A549 (cell line): ENCODE measurements around the gene ANKS4B. TPM values are rescaled to one million over a fixed set of nuclear protein-coding genes. Genes with fewer than 3 reads are reported as not detected.

Experiments
- ATAC-seq, 2 experiments: fragments of 200-7000 bp in 1 of 2; fragments of >200 bp in 1 of 2; cut with Nextera tagmentation in 1 of 2; cut with Tn5 transposase in 1 of 2; 3 replicates each; pipeline versions ENCODE4 v1.8.0 to v1.9.1; 2018 to 2020; ENCODE audit warnings: mild to moderate bottlenecking in 1 of 2, moderate library complexity in 1 of 2
- CTCF ChIA-PET: fragments of 300-600 bp; sonication (Branson Sonifier 250); formaldehyde crosslinking; extraction: SDS; loops from one replicate; lab custom pipeline; 2021; ENCODE audit warnings: antibody characterized with exemption, inconsistent platforms; lab: Yijun Ruan, JAX
- POLR2A ChIA-PET: fragments of 350-600 bp; formaldehyde crosslinking; extraction: SDS; loops from one replicate; lab custom pipeline; 2021; ENCODE audit warnings: antibody characterized with exemption, inconsistent platforms; lab: Yijun Ruan, JAX
- DNase-seq, 2 experiments: peaks; one replicate each; pipeline versions ENCODE4 v3.0.0 to v3.0.0-alpha.2; 2011 to 2016; ENCODE audit warnings: low read depth in 1 of 2, low spot score in 1 of 2
- FAIRE-seq: peaks from 2 replicates; lab custom pipeline; 2011; peaks lifted over from hg19 to GRCh38; lab: Jason Lieb, UNC
- H3K27ac ChIP-seq, 2 experiments: fragments of >200 bp; sonication (Bioruptor Twin); formaldehyde crosslinking; 3 replicates each; pipeline ENCODE4 v1.5.1; 2016 to 2017
- H3K4me1 ChIP-seq: fragments of >200 bp; sonication (Bioruptor Twin); formaldehyde crosslinking; 3 replicates; pipeline ENCODE4 v1.6.1; 2016
- H3K4me2 ChIP-seq: fragments of >200 bp; sonication (Bioruptor Twin); formaldehyde crosslinking; 3 replicates; pipeline ENCODE4 v1.6.1; 2016
- H3K4me3 ChIP-seq: fragments of >200 bp; sonication (Bioruptor Twin); formaldehyde crosslinking; 3 replicates; pipeline ENCODE4 v1.5.1; 2016
- H3K9me3 ChIP-seq: fragments of >200 bp; sonication (Bioruptor Twin); formaldehyde crosslinking; 3 replicates; pipeline ENCODE4 v1.6.1; 2016
- ATOH8 ChIP-seq: fragments of 250-450 bp; sonication (Bioruptor Pico); IDR thresholded peaks from 2 replicates; pipeline ENCODE4 v1.5.0; 2020; ENCODE audit warnings: low read depth, mild to moderate bottlenecking, moderate library complexity
- CBX2 ChIP-seq: fragments of 200-600 bp; sonication (generic); IDR thresholded peaks from 2 replicates; pipeline ENCODE4 v1.6.1; 2016; ENCODE audit warnings: low read depth, mild to moderate bottlenecking, borderline replicate concordance
- CBX8 ChIP-seq: fragments of 200-600 bp; sonication (generic); IDR thresholded peaks from 2 replicates; pipeline ENCODE4 v1.6.1; 2016
- CEBPB ChIP-seq, 2 experiments: fragments of >200 bp in 1 of 2; sonication (Bioruptor Twin) in 1 of 2; formaldehyde crosslinking in 1 of 2; IDR thresholded peaks; 2 replicates each; pipeline ENCODE4 v1.6.1; 2012 to 2016
- EHMT2 ChIP-seq: fragments of 200-600 bp; sonication (generic); IDR thresholded peaks from 2 replicates; pipeline ENCODE4 v1.6.1; 2016; ENCODE audit warnings: antibody characterized with exemption, low read depth, mild to moderate bottlenecking, moderate library complexity
- FOXS1 ChIP-seq: fragments of 250-450 bp; sonication (Bioruptor Pico); IDR thresholded peaks from 2 replicates; pipeline ENCODE4 v1.5.0; 2020; ENCODE audit warnings: mild to moderate bottlenecking, moderate library complexity
- GATA3 ChIP-seq: IDR thresholded peaks from 2 replicates; pipeline ENCODE4 v1.6.1; 2012; ENCODE audit warnings: borderline replicate concordance
- HOXA7 ChIP-seq: fragments of 250-450 bp; sonication (Bioruptor Pico); IDR thresholded peaks from 2 replicates; pipeline ENCODE4 v1.5.0; 2020; ENCODE audit warnings: mild to moderate bottlenecking, moderate library complexity
- HOXB13 ChIP-seq: fragments of 250-450 bp; sonication (Bioruptor Pico); IDR thresholded peaks from 2 replicates; pipeline ENCODE4 v1.5.0; 2020; ENCODE audit warnings: low read depth, mild to moderate bottlenecking, moderate library complexity
- HOXB5 ChIP-seq: fragments of 250-450 bp; sonication (Bioruptor Pico); IDR thresholded peaks from 2 replicates; pipeline ENCODE4 v1.5.0; 2020; ENCODE audit warnings: mild to moderate bottlenecking, moderate library complexity
- JUN ChIP-seq, 2 experiments: fragments of >200 bp; sonication (Bioruptor Twin); formaldehyde crosslinking; IDR thresholded peaks; 2 replicates in 1 of 2; 3 replicates in 1 of 2; pipeline ENCODE4 v1.6.1; 2016 to 2017
- JUNB ChIP-seq: fragments of >200 bp; sonication (Bioruptor Twin); formaldehyde crosslinking; IDR thresholded peaks from 2 replicates; pipeline ENCODE4 v1.6.1; 2016
- KDM1A ChIP-seq: fragments of 200-600 bp; sonication (generic); IDR thresholded peaks from 2 replicates; pipeline ENCODE4 v1.6.1; 2016; ENCODE audit warnings: low read depth, mild to moderate bottlenecking
- MAFK ChIP-seq: fragments of 450-650 bp; IDR thresholded peaks from 2 replicates; pipeline ENCODE4 v1.6.1; 2014; ENCODE audit not compliant: partially characterized antibody
- MAZ ChIP-seq: fragments of 150-350 bp; IDR thresholded peaks from 2 replicates; pipeline ENCODE4 v1.6.1; 2014; ENCODE audit warnings: antibody characterized with exemption, low read depth, low read length, borderline replicate concordance
- NFE2L2 ChIP-seq: fragments of 150-350 bp; conservative IDR thresholded peaks from 2 replicates; pipeline ENCODE4 v1.6.1; 2014; ENCODE audit warnings: low read length
- PHF8 ChIP-seq: fragments of 200-600 bp; sonication (generic); IDR thresholded peaks from 2 replicates; pipeline ENCODE4 v1.6.1; 2016; ENCODE audit warnings: low read depth, mild to moderate bottlenecking, antibody characterized with exemption, moderate library complexity, borderline replicate concordance
- POLR2AphosphoS2 ChIP-seq: conservative IDR thresholded peaks from 2 replicates; pipeline ENCODE4 v1.6.1; 2012; ENCODE audit warnings: low read length, improper control_type of control experiment, inconsistent platforms
- RARB ChIP-seq: fragments of 250-450 bp; sonication (Bioruptor Pico); IDR thresholded peaks from 2 replicates; pipeline ENCODE4 v1.8.0; 2021; ENCODE audit warnings: mild to moderate bottlenecking, moderate library complexity
- SREBF2 ChIP-seq: fragments of 450-650 bp; IDR thresholded peaks from 2 replicates; pipeline ENCODE4 v1.6.1; 2014; ENCODE audit warnings: mild to moderate bottlenecking, moderate library complexity
- USF2 ChIP-seq: fragments of 450-650 bp; IDR thresholded peaks from 2 replicates; pipeline ENCODE4 v1.6.1; 2014; ENCODE audit warnings: antibody characterized with exemption
- ZNF302 ChIP-seq: fragments of 250-450 bp; sonication (Bioruptor Pico); IDR thresholded peaks from 2 replicates; pipeline ENCODE4 v1.9.0; 2021; ENCODE audit warnings: inconsistent platforms, mild to moderate bottlenecking, moderate library complexity
- ZSCAN20 ChIP-seq: fragments of 250-450 bp; sonication (Bioruptor Pico); IDR thresholded peaks from 2 replicates; pipeline ENCODE4 v1.8.0; 2022; ENCODE audit warnings: mild to moderate bottlenecking, moderate library complexity
- WGBS: methylation state at CpG from one replicate; pipeline ENCODE4 v1.1.6; 2017; ENCODE audit errors: missing lambda C conversion rate; 5-methylcytosine and 5-hydroxymethylcytosine counted together
- polyA plus RNA-seq, 4 experiments: library from polyadenylated mRNA; depleted of rRNA in 3 of 4; stranded (reverse); fragments of >200 nt; fragmentation: RNase III in 1 of 4; extraction: RNeasy Plus Mini Kit Qiagen cat#74134 plus additional on column Dnase treatment in 1 of 4; gene quantifications; 2 replicates in 3 of 4; 3 replicates in 1 of 4; pipeline ENCODE4 v1.2.3, GENCODE V29; 2011 to 2017
- TF ChIP-seq, protein P1 (sequence below): fragments of >200 bp; sonication (Bioruptor Twin); formaldehyde crosslinking; IDR thresholded peaks from 2 replicates; pipeline ENCODE4 v1.6.1; 2016
- TF ChIP-seq, protein P2 (sequence below): IDR thresholded peaks from 2 replicates; pipeline ENCODE4 v1.6.1; 2012

The ANKS4B gene
- polyA plus RNA-seq, 2 of the 4 experiments (the other 2 are of a cell fraction) = 0.27 to 1.8 TPM

DNA sequence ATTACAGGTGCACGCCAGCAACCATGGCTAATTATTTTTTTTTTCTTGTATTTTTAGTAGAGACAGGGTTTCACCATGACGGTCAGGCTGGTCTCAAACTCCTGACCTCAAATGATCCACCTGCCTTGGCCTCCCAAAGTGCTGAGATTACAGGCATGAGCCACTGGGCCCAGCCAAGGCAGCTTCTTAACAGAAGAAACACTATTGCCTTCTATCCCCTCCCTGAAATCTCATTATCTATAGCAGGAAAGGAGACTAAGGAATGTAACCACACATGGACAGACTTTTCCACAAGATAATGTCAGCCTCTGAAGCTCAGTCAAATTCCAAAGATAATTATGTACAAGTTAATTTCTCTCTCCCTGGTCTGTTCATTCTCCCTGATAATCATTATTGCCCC, 16.4 kb upstream of the ANKS4B start:
- Histone ChIP-seq H3K4me1 (peaks cover 5% of the 10 kb centered on the region; the same call in 2 of the 3 replicates), H3K9me3 (no peaks in the 10 kb centered on the region), H3K4me2 (no peak overlapping the region), H3K27ac (no peak overlapping the region), H3K4me3 (no peak overlapping the region)
- POLR2A ChIA-PET = interaction anchor here (0.7 kb wide), 1 partner anchor 64 kb away, joined by 9 read pairs; no protein-coding TSS in a partner anchor
- ATAC-seq = no peak
- no peak for TF ChIP-seq KDM1A
- no peak for TF ChIP-seq ZNF302 (CRISPR knock-in tag)
- no peak for TF ChIP-seq PHF8
- TF ChIP-seq CBX8 = no peak
- no peak for TF ChIP-seq MAZ
- TF ChIP-seq JUN (IDR thresholded peaks at IDR 0.05) = no peak
- TF ChIP-seq POLR2AphosphoS2 = no peak
- no peak for DNase-seq
- 91% methylated on average over 2 of the region's 2 CpGs for WGBS
- FAIRE-seq = no peak
- CTCF ChIA-PET = interaction anchor here (0.9 kb wide), 1 partner anchor 10 kb away, joined by 3 read pairs; no protein-coding TSS in a partner anchor

- CTCF ChIA-PET = interaction anchor here (0.9 kb wide), 1 partner anchor 11 kb away, joined by 3 read pairs; no protein-coding TSS in a partner anchor
- 69% methylated on average over 7 of the region's 7 CpGs for WGBS
- no peak overlapping the region for H3K27ac ChIP-seq
- H3K4me1 ChIP-seq = peaks cover 16% of the 10 kb centered on the region
- DNase-seq = no peak
- TF ChIP-seq PHF8 (no peak), CEBPB (IDR thresholded peaks at IDR 0.05) (peak; percentile 7 to 19; a peak in 2 of 4 replicates), HOXB5 (CRISPR knock-in tag) (no peak), NFE2L2 (no peak)
- POLR2A ChIA-PET = no interaction called here
- ATAC-seq = no peak
- no peak overlapping the region for H3K4me2 ChIP-seq
- no peaks in the 10 kb centered on the region for H3K9me3 ChIP-seq
- FAIRE-seq = no peak
- no peak overlapping the region for H3K4me3 ChIP-seq
Observed at GRCh38 chr16:21218153-21218552, 15.3 kb upstream of the ANKS4B start.

DNA sequence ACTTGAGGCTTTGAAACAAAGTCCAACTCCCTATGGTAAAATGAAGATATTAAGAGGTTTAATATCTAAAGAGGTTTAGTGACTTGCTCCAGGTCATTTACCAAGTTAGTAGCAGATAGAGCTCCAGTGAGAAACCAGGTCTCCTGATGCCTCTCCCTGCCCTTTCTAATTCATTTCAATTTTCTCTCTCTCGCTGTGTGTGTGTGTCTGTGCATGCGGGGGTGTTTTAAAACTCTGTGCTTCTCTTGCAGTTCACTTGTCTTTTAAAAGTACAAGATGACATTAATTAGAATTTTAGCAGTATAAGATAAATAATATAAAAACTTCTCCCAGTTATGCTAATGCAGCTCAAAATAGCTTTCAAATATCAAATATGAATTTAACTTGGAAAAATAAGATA, 13.9 kb upstream of the ANKS4B start:
- CTCF ChIA-PET = interaction anchor here (0.9 to 3.0 kb wide), 3 partner anchors 16 to 1081 kb away, joined by 3 to 8 read pairs (median 3); no protein-coding TSS in a partner anchor
- ATAC-seq = no peak
- POLR2A ChIA-PET = no interaction called here

DNA sequence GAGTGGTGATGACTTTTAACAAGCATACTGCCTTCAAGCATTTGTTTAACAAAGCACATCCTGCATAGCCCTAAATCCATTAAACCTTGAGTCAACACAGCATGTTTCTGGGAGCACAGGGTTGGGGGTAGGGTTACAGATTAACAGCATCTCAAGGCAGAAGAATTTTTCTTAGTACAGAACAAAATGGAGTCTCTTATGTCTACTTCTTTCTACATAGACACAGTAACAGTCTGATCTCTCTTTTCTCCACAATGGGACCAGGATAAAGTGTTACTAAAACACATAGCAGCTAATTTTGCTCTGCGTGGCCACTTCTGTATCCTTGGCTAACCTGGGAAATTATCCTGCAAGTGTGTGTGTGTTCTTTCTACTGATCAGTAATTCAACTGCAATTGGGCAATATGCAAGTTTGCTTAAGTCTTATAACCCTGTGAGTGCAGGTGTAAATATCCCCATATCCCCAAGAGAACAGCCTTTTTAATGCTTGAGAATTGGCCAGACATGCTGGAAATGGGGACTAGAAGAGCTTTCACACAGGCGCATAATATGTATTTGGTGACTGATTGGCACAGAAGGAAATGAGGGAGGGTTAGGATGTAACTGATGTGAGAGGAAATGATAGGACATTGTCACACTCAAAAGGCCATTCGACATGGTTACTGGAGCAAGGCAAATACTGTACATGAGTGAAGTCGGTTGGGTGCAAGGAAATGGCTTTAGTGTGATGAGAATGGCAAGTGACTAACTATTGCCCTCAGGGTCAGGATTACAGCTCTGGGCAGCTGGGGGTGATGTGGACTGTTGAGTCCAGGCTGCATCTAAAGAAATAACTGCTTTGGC, 10.8 kb upstream of the ANKS4B start:
- peak; percentile 43 for FAIRE-seq
- CTCF ChIA-PET = interaction anchor here (0.8 to 1.6 kb wide), 2 partner anchors 34 to 1084 kb away, joined by 3 to 4 read pairs; no protein-coding TSS in a partner anchor
- no peaks in the 10 kb centered on the region for H3K9me3 ChIP-seq
- TF ChIP-seq GATA3 (no peak), ZSCAN20 (CRISPR knock-in tag) (peak; percentile 94), CBX8 (no peak), MAFK (no peak), CBX2 (no peak), HOXB13 (CRISPR knock-in tag) (peak; percentile 89; the same call in 1 of the 2 replicates), ATOH8 (CRISPR knock-in tag) (no peak), SREBF2 (no peak), MAZ (no peak), USF2 (no peak)
- TF ChIP-seq, protein P1, sequence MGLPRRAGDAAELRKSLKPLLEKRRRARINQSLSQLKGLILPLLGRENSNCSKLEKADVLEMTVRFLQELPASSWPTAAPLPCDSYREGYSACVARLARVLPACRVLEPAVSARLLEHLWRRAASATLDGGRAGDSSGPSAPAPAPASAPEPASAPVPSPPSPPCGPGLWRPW = no peak

More for the DNA sequence above, 13.9 kb upstream of the ANKS4B start:
- no peak for FAIRE-seq
- TF ChIP-seq JUNB (no peak), ATOH8 (CRISPR knock-in tag) (no peak), EHMT2 (no peak), RARB (CRISPR knock-in tag) (no peak), FOXS1 (CRISPR knock-in tag) (no peak), KDM1A (no peak), MAZ (no peak), HOXA7 (no peak)
- TF ChIP-seq, protein P2, sequence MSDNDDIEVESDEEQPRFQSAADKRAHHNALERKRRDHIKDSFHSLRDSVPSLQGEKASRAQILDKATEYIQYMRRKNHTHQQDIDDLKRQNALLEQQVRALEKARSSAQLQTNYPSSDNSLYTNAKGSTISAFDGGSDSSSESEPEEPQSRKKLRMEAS = no peak
- TF ChIP-seq, protein P1 = no peak
- no peak for DNase-seq
- 94% methylated on average over 2 of the region's 2 CpGs for WGBS
- peaks cover 18% of the 10 kb centered on the region for H3K4me1 ChIP-seq
- H3K4me2 ChIP-seq = no peak overlapping the region
- no peak overlapping the region for H3K27ac ChIP-seq
- no peak overlapping the region for H3K4me3 ChIP-seq
- no peaks in the 10 kb centered on the region for H3K9me3 ChIP-seq

More for the DNA sequence above, 10.8 kb upstream of the ANKS4B start:
- Histone ChIP-seq H3K4me2 (peak overlapping the region; percentile 45), H3K4me3 (no peak overlapping the region; the same call in 2 of the 3 replicates), H3K27ac (peak overlapping the region; percentile 29 to 49; a peak in 2 of 6 replicates), H3K4me1 (peaks cover 18% of the 10 kb centered on the region)
- POLR2A ChIA-PET = no interaction called here
- DNase-seq (no peak), ATAC-seq (no peak)
- WGBS = 45% methylated on average over 4 of the region's 4 CpGs
